SKM-1 treated with dmso at 0.1 percent for 144 hours (cell line): ENCODE measurements around the gene MYCN.
"Not testable (repeated sequence)": the region's sequence is repeated elsewhere in the genome, so short reads cannot be mapped to it uniquely, and the experiment has no call there.

Experiments
- DNase-seq: peaks from one replicate; lab custom pipeline; 2025; ENCODE audit not compliant: unreplicated experiment; lab: John Stamatoyannopoulos, UW

The MYCN gene

DNA sequence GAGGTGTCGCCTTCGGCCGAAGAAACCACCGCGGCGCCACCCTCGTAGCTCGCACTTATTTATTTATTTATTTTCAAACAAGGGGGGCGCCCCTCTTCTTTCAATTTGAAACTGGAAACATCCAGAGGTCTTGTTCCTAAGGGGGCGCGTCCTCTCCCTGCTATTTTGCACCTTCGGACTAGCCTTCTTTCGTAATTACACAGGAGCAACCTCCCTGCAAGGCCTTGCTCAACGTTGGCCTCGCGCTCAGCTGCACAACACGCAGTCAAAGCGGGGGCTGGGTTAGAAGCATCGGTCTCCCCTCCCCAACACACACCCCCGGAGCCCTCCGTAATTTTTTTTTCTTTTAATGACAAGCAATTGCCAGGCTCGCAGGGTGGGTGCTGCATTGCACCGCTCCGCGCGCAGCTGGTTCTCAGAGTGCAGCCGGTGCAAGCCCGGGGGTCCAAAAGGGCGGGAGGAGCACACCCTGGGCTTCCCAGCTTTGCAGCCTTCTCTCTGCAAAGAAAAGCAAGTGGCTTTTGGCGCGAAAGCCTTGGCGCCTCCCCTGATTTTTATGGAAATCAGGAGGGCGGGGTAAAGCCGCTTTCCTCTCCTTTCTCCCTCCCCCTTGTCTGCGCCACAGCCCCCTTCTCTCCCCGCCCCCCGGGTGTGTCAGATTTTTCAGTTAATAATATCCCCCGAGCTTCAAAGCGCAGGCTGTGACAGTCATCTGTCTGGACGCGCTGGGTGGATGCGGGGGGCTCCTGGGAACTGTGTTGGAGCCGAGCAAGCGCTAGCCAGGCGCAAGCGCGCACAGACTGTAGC is at the start of gene MYCN:
TSS of gene MYCN (plus strand) at position 697 of the 807 bp plus-strand sequence. CDS start 1,515 bp downstream, outside the sequence.
- DNase-seq = peak; percentile 41

DNA sequence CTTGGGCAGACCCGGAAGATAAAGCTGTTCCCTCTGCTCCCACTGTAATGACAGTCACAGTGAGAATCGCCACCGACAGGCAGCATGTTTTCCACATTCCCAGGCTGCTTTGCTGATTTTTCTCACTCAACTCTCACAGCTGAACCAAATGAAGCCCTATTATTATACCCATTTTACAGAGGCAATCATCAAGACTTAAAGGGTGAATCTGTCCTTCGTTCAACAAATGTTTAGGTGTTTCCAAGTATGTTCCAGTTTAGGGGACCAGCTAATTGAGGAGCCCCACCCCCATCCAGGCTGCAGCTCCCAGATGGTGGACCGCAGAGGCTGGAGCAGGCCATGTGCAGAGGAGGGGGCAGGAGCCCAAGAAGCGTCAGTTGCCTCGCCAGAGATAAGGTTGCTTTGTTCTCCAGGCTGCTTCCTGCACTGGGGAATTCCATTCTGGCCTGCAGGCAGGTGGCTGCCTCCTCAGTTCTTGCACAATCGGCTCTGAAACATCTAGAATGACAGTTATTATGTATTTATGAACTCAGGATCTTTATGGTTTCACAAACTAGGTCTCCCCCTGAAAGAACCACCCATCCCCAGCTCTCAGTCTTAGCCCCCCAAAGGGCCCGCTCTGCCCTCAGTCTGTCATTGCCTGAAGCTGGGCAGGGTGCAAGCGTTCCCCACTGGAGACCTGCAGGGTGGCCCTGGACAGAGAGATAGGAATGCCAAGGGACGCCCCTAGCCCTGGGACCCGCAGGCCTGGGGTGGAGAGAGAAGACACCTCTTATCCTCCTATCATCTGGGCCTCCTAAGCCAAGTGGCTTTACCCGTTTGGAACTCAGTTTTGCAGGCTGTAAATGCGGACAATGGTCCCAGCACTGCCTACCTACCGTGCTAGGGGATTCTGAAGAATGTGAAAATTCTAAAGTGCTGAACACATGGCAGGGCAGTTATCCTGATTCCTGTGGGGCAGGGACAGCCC is 49.1 kb upstream of the MYCN start:
- no peak for DNase-seq

DNA sequence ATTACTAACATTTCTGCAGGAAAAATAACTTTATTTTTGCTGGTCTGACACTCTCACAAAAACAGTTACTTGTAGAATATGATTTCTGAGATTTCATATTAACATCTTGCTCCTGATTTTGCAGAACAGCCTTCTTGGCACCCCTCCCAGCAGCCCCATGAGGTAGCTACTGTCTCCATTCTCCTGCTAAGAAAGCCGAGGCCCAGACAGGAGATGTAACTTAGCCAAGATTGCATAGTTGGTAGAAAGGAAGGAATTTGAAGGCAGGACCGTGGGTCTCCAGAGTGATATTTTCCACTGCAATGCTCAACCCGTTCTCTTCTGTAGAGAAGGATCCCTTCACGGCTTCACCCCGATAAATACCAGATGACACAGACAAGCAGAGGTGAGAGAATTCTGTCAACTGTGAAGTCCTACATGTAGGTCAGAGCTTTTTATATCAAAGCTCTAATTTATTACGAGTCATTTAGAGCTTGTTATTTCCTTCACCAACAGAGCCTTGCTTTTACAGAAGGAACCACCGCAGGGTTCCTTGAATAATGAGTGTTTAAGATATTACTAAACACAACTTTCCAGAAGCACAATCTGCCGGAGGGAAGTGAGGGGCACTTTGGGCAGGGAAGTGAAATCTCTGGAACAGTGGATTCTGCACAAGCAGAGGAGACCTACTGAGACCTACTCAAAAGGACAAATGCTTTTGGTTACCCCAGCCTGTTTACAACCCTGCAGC is 48.0 kb upstream of the MYCN start:
- no peak for DNase-seq

DNA sequence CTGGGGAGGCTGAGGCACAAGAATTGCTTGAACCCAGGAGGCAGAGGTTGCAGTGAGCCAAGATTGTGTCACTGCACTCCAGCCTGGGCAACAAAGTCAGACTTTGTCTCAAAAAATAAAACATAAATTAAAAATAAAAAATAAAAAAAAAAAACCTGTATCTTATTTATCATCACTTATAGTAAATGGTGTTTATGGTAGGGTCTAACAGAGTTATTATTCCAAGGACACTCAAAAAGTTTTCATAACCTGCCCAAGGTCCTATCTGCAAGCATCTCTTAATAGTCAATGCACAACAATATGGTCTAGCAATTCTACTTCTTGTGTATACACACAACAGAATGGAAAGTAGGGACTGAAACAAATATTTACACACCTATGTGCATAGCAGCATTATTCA is 47.3 kb upstream of the MYCN start:
- DNase-seq = no peak

DNA sequence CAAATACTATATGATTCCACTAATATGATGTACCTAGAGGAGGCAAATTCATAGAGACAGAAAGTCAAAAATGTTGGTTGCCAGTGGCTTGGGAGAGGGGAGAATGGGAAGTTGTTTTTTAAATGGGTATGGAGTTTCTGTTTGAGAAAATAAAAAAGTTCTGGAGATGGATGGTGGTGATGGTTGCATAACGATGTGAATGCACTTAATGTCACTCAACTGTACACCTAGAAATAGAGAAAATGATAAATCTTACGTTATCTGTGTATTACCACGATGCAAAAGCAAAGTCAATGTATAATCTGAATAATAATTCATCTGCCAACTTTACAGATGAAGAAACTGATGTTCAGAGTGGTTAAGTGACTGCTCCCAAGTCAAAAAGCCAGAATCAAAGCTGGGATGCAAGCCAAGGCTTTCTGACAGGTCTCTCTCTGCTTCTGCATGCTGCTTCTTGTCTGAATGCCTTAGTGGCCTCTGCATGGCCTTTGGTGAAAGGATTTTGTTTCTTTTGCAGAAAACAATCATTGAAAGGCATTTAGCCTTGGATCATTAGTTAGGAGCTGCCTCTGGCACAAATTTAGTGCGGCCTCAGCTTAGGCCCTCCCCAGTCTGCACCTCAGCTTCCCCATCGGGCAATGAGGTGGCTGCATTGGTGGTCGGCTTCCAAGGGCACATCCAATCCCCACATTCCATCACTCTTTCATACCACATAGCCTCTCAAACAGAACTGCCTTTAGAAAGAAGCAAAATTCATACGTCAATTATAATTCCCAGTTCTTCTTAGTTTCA is 46.5 kb upstream of the MYCN start:
- DNase-seq = no peak

DNA sequence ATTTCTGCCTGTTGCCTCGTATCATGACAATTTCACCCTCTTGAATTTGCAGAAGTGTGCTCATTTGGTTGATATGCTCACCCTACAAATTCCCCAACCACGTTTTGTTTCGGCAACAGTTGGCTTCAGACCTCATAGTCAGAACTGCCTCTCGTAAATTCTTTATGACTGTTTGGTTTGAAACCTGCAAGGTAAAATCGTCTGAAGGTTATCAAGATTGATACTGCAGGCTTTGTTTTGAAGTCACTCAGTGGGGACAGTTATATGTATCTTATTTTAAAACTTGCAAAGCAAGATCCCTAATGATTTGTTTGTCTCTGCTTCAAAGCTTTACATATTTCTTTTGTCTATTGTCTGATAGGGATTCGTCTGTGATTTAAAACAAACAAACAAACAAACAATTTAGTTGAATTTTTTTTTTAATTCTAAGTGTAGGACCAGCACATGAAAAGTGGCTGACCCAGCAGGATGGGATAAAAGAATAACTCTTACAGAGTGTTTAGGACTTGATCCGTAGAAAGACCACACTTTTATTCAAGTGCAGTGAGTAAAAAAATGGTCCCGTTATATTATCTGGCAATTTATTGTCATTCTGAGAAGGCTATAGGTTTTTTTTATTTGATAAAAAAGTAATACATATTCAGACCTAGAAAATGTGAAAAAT is 45.7 kb upstream of the MYCN start:
- DNase-seq = no peak

DNA sequence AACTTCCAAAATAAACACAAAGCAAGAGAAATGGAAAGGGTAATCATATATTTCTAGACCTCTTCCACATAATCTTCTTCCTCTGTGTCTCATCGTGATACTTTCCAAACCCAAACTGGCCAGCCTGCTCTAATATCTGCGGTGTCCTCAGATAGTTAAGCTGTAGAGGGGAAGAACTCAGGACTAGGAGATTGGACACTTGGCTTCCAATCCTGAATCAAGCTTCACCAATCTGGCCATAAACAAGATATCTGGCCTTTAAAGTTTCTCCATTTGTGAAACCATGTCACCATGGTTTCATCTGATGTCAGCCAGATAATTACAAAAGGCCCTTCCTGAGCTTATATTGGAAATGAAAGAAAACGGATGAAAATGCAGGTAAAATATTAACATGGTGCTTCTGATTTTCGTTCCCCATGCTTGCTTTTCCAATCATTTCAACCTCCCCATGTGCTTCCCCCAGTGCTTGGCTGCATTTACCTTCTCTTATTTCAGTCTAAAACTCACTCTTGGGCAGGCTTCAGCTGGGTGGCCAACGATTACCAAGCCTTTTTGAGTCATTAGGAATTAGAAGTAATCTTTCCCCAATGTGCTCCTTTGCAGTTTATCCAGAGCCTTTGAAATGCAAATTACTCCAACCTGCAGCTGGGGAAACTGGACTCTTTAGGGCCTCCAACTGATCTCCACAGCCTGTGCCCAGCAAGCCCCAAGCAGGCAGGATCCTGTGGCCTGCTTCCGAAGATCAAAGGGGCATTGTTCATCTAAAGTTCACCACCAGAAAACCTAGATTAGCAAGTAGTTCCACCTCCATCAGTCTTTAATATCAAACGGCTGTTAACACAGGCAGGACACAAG is 44.5 kb upstream of the MYCN start:
- no peak for DNase-seq

DNA sequence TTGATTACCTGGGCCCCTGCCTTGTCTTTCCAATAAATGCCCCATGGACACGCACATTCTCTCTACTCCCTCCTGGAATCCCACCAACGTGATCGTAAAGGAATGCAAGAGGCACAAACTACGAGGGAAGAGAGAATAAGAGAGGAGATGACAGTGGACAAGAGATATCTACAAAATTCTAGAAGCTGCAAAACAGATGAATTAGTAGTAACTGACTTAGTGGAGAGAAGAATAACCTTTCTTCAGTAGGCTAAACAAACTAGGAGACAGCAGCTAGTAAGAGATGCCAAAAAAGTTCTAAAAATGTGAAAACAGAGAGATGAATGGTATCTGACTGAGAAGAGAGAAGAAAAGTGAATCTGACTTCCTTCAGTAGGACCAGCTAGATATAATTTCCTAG is 43.5 kb upstream of the MYCN start:
- DNase-seq = no peak

DNA sequence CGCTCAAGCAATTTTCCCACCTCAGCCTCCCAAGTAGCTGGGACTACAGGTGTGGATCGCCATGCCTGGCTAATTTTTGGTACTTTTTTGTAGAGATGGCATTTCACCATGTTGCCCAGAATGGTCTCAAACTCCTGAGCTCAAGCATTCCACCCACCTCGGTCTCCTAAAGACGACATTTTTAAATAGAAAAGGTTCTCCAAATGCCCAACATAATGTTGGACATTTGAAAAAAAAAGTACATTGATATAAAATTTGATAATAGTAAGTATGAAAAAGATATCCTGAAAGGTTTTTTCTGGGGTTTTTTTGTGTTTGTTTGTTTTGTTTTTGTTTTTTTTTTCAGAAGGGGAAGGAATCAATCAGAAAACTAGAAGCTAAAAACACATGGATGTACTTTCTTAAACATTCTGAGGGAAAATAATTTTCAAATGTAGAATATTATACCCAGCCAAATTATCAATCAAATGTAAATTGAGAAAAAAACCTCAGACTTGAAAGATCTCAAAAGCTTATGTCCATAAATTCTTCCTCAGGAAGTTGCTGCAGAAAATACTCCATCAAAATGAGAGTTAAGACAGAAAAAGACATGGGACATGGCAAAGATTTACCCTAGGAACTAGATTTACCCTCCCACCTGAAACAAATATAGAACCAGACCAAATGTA is 42.8 kb upstream of the MYCN start:
- no peak for DNase-seq

DNA sequence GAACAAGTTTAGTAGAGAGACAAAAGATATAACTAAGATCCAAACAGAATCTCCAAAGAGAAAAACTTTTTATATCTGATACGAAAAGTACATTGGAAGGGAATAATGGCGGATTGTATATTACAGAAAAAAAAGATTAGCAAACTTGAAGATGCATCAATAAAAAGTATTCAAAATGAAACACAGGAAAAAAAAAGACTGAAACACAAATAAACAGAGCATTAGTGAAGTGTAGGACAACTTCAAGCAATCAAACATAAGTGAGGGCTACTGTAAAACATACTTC is 41.1 kb upstream of the MYCN start:
- no peak for DNase-seq

DNA sequence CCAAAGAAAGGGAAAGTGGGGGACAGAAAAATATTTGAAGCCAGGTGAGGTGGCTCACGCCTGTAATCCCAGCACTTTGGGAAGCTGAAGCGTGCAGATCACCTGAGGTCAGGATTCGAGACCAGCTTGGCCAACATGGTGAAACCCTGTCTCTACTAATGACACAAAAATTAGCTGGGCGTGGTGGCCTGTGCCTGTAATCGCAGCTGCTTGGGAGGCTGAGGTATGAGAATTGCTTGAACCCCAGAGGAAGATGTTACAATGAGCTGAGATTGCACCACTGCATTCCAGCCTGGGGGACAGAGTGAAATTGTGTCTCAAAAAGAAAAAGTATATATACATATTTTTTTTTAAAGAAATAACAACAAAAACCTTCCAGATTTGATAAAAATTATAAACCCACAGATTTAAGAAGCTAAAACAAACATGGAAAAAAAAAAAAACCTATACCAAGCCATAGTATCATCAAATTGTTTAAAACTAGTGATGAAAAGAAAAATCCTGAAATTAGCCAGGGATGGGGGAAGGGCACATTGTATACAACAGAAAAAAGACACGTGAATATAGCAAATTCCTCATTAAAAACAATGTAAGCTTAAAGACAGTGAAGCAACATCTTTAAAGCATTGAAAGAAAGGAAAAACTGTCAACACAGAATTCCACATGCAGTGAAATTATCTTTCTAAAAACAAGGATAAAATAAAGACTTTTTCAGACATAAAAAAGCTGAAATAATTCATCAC is 40.4 kb upstream of the MYCN start:
- DNase-seq = no peak

DNA sequence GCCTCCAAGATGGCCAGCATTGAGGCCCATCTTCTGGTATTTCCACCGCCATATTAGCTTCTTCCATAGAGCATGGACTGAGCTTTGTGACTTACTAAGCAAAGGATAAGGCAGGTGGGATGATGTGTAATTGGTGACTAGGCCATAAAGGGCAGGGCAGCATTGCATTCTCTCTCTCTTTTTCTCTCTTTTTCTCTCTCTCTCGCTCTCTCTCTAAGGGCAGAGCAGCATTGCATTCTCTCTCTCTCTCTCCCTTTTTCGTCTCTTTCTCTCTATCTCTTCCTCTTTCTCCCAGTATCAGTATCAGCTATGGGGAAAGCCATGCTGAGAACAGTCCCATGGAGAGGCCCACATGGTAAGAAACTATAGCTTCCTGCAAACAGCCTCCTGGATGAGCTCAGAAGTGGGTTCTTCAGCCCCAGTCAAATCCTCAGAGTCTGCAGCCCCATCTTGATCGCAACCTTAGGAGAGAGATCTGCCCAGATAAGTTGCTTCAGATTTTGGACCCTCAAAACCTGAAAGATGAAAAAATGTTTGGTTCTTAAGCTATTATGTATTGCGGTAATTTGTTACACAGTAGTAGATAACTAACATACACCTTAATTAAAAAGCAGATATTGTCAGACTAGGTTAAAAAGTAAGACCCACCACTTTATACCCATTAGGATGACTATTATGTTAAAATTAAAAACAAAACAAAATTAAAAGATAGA is 39.1 kb upstream of the MYCN start:
- no peak for DNase-seq

DNA sequence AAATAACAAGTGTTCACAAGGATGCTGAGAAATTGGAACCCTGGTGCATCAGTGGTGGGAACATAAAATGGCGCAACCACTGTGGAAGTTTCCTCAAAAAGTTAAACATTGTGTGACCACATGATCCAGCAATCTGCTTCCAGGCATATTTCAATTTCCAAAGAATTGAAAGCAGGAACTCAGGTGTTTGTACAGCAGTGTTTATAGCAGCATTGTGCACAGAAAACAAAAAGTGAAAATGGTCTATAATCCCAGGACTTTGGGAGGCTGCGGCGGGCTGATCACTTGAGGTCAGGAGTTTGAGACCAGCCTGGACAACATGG is 38.6 kb upstream of the MYCN start:
- DNase-seq = no peak

DNA sequence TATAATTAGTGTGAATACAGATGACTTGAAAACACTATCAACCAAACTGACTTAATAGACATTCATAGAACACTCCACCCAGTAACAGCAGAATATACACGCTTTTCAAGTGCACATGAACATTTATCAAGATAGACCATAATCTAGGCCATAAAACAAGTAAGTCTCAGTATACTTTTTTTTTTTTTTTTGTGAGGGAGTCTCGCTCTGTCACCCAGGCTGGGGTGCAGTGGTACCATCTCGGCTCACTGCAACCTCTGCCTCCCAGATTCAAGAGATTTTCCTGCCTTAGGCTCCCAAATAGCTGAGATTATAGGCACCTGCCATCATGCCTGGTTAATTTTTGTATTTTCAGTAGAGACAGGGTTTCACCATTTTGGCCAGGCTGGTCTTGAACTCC is 36.4 kb upstream of the MYCN start:
- not testable (repeated sequence) for DNase-seq

DNA sequence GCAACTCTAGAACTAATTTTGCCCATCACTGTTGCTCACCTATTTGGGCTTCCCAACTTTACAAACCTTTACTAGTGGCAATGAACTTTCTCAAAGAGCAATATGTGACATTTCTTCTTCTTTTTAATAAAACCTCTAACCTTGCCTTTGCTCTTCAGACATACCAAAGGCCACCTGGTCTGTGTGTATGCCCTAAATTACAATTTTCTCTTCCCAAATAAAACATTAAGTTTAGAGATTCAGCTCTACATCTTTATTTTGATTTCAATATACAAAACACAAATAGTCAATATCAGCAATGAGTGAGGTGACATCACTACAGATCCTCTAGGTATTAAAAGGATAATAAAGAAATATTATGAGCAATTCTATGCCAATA is 35.1 kb upstream of the MYCN start:
- no peak for DNase-seq

DNA sequence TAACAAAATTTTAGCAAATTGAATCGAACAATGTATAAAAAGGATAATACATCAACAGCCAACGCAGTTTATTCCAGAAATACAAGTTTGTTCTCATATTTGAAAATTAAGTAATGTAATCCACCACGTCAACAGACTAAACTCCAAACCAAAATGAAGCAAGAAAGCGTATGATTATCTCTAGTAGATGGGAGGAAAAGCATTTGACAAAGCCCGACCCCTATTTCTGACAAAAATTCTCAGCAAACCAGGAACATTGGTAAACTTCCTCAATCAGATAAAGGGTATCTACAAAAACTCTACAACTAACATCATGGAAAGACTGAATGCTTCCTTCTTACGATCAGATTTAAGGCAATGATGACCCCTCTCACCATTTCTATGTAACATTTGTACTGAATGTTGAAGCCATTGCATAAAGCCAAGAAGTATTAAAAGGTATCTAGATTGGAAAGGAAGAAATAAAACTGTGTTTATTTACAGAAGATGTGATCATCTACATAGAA is 34.3 kb upstream of the MYCN start:
- DNase-seq = no peak

DNA sequence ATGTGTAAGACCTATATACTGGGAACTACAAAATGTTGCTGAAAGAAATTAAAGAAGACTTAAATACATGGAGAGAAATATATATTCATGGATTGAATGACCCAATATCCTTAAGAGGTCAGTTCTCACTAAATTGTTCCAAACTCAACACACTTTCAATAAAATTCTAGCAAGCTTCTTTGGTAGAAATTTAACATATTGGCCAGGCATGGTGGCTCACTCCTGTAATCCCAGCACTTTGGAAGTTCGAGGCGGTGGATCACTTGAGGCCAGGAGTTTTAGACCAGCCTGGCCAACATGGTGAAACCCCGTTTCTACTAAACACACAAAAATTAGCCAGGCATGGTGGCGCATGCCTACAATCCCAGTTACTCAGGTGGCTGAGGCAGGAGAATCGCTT is 33.6 kb upstream of the MYCN start:
- DNase-seq = no peak
